Activated CD8-positive, alpha-beta T cell treated with anti-CD3 and anti-CD28 coated beads for 36 hours (primary cell): Measurements from ENCODE around the gene SPTSSA. TPM values are rescaled to one million over a fixed set of nuclear protein-coding genes. Genes with fewer than 3 reads are reported as not detected.

Source experiments
- ATAC-seq: fragments of 200-7000 bp; cut with Tn5 transposase; one replicate; pipeline ENCODE4 v1.10.0; 2021; ENCODE audit warnings: mild to moderate bottlenecking, moderate library complexity
- CTCF ChIA-PET: fragments of 350-600 bp; sonication (Branson Sonifier 250); formaldehyde crosslinking; loops from one replicate; lab custom pipeline; 2021; ENCODE audit warnings: antibody characterized with exemption; lab: Charles Lee
- POLR2A ChIA-PET: fragments of 350-600 bp; sonication (Branson Sonifier 250); formaldehyde crosslinking; loops from one replicate; lab custom pipeline; 2021; ENCODE audit warnings: antibody characterized with exemption; lab: Charles Lee
- DNase-seq: peaks from one replicate; pipeline ENCODE4 v3.0.0-alpha.2; 2020
- H3K27ac Mint-ChIP-seq: one replicate; pipeline ENCODE4 v1.8.0; 2021; ENCODE audit warnings: mild to moderate bottlenecking, mixed read lengths
- H3K27me3 Mint-ChIP-seq: one replicate; pipeline ENCODE4 v1.8.0; 2021; ENCODE audit warnings: mixed read lengths
- H3K36me3 Mint-ChIP-seq: one replicate; pipeline ENCODE4 v1.8.0; 2021; ENCODE audit warnings: low read depth, mixed read lengths
- H3K4me1 Mint-ChIP-seq: one replicate; pipeline ENCODE4 v1.8.0; 2021; ENCODE audit warnings: low read depth, mixed read lengths
- H3K4me3 Mint-ChIP-seq: one replicate; pipeline ENCODE4 v1.8.0; 2021; ENCODE audit warnings: mild to moderate bottlenecking, moderate library complexity, mixed read lengths
- H3K9me3 Mint-ChIP-seq: one replicate; pipeline ENCODE4 v1.8.0; 2021; ENCODE audit warnings: mixed read lengths
- intact Hi-C: fragments of 100-400 bp; cut with micrococcal nuclease; formaldehyde crosslinking; loops from one replicate; pipeline ENCODE4 v1.10.0; 2022
- total RNA-seq, 2 experiments: library from RNA; stranded (reverse); gene quantifications; one replicate each; pipeline ENCODE4 v1.2.3, GENCODE V29; 2021
- TF ChIP-seq, protein P1 (sequence below): fragments of 200-600 bp; IDR thresholded peaks from one replicate; pipeline ENCODE4 v1.8.0; 2022; ENCODE audit warnings: antibody characterized with exemption, mild to moderate bottlenecking

Gene SPTSSA
- total RNA-seq, 2 experiments from 2014 or later: 10.7 to 11.1 TPM

DNA sequence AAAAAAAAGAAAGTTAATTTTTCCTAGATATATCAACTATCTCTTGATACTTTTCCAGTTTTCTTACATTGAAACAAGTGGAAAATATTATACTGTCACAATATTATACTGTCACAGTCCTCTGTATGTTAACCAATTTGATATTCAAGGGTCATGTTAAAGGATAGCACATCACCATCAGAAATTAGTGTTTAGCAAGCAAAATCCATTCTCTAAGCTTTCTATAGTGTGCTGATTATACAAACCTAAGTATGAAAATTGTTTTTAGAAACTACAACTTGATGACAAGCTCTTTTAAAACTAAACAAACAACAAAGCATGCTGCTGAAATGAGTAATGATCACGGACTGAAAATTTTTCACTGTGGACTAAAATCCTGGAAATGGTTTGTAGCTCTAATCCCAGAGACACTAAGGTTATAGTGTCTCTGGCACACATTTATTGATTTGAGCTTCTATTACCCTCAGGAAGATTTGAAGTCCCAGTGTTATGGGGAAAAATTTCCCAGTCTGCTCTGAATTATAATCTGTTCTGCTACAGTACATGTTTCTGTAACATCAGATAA lies 9.7 kb downstream of the SPTSSA start:
- TF ChIP-seq, protein P1, sequence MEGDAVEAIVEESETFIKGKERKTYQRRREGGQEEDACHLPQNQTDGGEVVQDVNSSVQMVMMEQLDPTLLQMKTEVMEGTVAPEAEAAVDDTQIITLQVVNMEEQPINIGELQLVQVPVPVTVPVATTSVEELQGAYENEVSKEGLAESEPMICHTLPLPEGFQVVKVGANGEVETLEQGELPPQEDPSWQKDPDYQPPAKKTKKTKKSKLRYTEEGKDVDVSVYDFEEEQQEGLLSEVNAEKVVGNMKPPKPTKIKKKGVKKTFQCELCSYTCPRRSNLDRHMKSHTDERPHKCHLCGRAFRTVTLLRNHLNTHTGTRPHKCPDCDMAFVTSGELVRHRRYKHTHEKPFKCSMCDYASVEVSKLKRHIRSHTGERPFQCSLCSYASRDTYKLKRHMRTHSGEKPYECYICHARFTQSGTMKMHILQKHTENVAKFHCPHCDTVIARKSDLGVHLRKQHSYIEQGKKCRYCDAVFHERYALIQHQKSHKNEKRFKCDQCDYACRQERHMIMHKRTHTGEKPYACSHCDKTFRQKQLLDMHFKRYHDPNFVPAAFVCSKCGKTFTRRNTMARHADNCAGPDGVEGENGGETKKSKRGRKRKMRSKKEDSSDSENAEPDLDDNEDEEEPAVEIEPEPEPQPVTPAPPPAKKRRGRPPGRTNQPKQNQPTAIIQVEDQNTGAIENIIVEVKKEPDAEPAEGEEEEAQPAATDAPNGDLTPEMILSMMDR: no peak
- Mint-ChIP-seq H3K4me3 (no peak overlapping the region), H3K36me3 (peaks cover 17% of the 10 kb centered on the region), H3K4me1 (peaks cover 2% of the 10 kb centered on the region), H3K27me3 (no peaks in the 10 kb centered on the region), H3K27ac (no peak overlapping the region), H3K9me3 (no peaks in the 10 kb centered on the region)
- POLR2A ChIA-PET: interaction anchor here (0.6 to 1.1 kb wide), 3 partner anchors 9 to 1882 kb away, joined by 3 read pairs; no protein-coding TSS in a partner anchor
- intact Hi-C loops: no loop called here
- CTCF ChIA-PET: no interaction called here
- ATAC-seq: no peak
- DNase-seq: no peak

DNA sequence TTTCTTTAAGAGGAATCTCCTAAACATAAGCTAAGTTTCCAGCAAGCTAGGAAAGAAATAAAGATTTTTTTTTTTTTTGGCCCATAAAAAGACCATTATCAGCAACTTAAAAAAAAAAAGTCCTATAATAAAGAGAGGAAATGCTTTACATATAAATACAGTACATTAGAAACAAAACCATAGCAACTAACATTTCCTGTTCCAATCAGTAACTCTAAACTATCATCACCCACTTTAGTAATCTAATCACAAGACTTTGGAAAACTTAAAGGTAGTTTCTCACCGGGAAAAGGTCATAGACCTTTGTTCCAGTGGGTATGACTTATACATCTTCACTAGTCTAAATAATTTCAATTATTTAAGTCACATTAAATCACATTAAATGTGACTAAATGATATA lies 11.1 kb downstream of the SPTSSA start:
- peaks cover 20% of the 10 kb centered on the region for H3K36me3 Mint-ChIP-seq
- CTCF ChIA-PET: interaction anchor here (1.1 kb wide), 1 partner anchor 11 kb away, joined by 4 read pairs; no protein-coding TSS in a partner anchor
- DNase-seq (no peak), ATAC-seq (no peak)
- H3K27ac Mint-ChIP-seq: no peak overlapping the region
- POLR2A ChIA-PET: no interaction called here
- no peaks in the 10 kb centered on the region for H3K27me3 Mint-ChIP-seq
- TF ChIP-seq, protein P1: no peak
- no peaks in the 10 kb centered on the region for H3K9me3 Mint-ChIP-seq
- peaks cover 2% of the 10 kb centered on the region for H3K4me1 Mint-ChIP-seq
- intact Hi-C loops: no loop called here
- no peak overlapping the region for H3K4me3 Mint-ChIP-seq

GRCh38 chr14:34450542-34450915 lies 11.5 kb downstream of the SPTSSA start:
- CTCF ChIA-PET: interaction anchor here (1.1 kb wide), 1 partner anchor 11 kb away, joined by 4 read pairs; no protein-coding TSS in a partner anchor
- no peak overlapping the region for H3K27ac Mint-ChIP-seq
- ATAC-seq (no peak), DNase-seq (no peak)
- H3K4me1 Mint-ChIP-seq: peaks cover 2% of the 10 kb centered on the region
- TF ChIP-seq, protein P1: no peak
- H3K27me3 Mint-ChIP-seq: no peaks in the 10 kb centered on the region
- no peak overlapping the region for H3K4me3 Mint-ChIP-seq
- peaks cover 20% of the 10 kb centered on the region for H3K36me3 Mint-ChIP-seq
- POLR2A ChIA-PET: no interaction called here
- no peaks in the 10 kb centered on the region for H3K9me3 Mint-ChIP-seq
- intact Hi-C loops: no loop called here

DNA sequence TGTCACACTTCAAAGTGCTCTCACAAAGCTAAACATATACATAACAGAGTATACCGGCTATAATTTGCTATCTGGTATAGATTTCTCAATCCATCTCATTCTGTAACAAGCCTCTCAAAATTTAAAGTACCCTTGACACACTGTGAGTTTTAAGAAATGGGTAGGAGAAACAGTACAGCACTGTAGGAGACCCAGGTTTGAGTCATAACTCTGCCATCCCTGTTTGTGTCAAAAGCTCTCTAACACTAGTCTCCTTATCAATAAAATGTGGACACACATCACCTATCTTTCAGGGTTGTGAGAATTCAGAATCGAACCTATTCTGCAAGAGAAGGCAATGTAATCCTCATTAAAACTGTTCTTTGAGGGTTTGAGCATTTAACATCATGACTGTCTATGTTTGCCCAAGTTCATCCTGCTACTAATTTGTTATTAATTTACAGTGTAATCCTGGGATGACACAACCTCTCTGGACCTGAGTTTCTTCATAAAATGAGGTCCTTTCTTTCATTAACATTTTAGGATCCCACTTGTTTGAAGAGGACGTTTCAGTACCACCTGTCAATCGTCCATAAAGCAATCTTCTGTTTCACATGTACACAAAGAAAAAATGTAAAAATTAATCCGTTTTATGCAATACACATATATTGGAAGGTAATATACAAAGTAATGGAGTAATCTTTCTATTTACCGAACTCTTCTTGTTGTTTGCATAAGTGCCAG lies 12.1 kb downstream of the SPTSSA start:
- intact Hi-C loops: no loop called here
- DNase-seq: no peak
- peaks cover 20% of the 10 kb centered on the region for H3K36me3 Mint-ChIP-seq
- CTCF ChIA-PET: no interaction called here
- H3K4me1 Mint-ChIP-seq: peaks cover 2% of the 10 kb centered on the region
- POLR2A ChIA-PET: no interaction called here
- H3K27ac Mint-ChIP-seq: no peak overlapping the region
- TF ChIP-seq, protein P1: no peak
- H3K4me3 Mint-ChIP-seq: no peak overlapping the region
- H3K9me3 Mint-ChIP-seq: no peaks in the 10 kb centered on the region
- no peaks in the 10 kb centered on the region for H3K27me3 Mint-ChIP-seq
- ATAC-seq: no peak

- intact Hi-C loops: no loop called here
- no peaks in the 10 kb centered on the region for H3K36me3 Mint-ChIP-seq
- no peak overlapping the region for H3K4me3 Mint-ChIP-seq
- H3K27me3 Mint-ChIP-seq: no peaks in the 10 kb centered on the region
- ChIA-PET POLR2A (no interaction called here), CTCF (interaction anchor here (1.4 kb wide), 1 partner anchor 12 kb away, joined by 4 read pairs; no protein-coding TSS in a partner anchor)
- TF ChIP-seq, protein P1: no peak
- no peak overlapping the region for H3K27ac Mint-ChIP-seq
- DNase-seq (no peak), ATAC-seq (no peak)
- H3K4me1 Mint-ChIP-seq: no peaks in the 10 kb centered on the region
- no peaks in the 10 kb centered on the region for H3K9me3 Mint-ChIP-seq
Observed at GRCh38 chr14:34439090-34439489, 22.9 kb downstream of the SPTSSA start.
